Esophagus squamous epithelium (tissue), 4 donors: ENCODE data around the gene DEPDC5.

Source experiments
- POLR2A ChIP-seq, 4 donors: fragments of 450-650 bp; IDR thresholded peaks; one replicate each; pipeline ENCODE4 v1.6.1; 2017; ENCODE audit warnings: antibody characterized with exemption in 4 of 4, mild to moderate bottlenecking in 4 of 4, moderate library complexity in 3 of 4
- TF ChIP-seq, protein P1 (sequence below), 6 experiments: fragments of 450-650 bp in 4 of 6; fragments of 200-600 bp in 2 of 6; sonication (generic) in 2 of 6; IDR thresholded peaks; one replicate each; pipeline ENCODE4 v1.5.1; 2016 to 2019; ENCODE audit warnings: antibody characterized with exemption in 6 of 6, mild to moderate bottlenecking in 4 of 6, moderate library complexity in 4 of 6

DNA sequence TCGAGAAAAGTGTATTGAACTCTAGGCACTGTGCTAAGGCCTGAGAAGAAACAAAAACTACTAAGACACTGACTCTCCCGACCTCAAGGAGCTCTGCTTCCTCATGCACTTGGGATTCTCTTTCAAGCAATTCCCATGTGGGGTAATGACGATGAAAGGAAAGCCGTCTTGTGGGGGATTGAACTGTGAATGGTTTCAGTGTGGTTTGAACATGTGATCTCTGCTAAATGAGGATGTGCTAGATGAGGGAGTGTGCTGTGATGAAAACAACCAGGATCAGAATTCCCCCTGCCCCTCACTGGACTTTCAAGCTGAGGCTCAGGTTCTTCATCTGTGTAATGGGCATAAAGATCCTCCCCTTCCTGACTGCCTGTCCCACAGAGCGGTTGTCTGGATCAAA lies 74.9 kb downstream of the DEPDC5 start:
- TF ChIP-seq POLR2A (IDR thresholded peaks at IDR 0.05) = no peak
- TF ChIP-seq, protein P1, sequence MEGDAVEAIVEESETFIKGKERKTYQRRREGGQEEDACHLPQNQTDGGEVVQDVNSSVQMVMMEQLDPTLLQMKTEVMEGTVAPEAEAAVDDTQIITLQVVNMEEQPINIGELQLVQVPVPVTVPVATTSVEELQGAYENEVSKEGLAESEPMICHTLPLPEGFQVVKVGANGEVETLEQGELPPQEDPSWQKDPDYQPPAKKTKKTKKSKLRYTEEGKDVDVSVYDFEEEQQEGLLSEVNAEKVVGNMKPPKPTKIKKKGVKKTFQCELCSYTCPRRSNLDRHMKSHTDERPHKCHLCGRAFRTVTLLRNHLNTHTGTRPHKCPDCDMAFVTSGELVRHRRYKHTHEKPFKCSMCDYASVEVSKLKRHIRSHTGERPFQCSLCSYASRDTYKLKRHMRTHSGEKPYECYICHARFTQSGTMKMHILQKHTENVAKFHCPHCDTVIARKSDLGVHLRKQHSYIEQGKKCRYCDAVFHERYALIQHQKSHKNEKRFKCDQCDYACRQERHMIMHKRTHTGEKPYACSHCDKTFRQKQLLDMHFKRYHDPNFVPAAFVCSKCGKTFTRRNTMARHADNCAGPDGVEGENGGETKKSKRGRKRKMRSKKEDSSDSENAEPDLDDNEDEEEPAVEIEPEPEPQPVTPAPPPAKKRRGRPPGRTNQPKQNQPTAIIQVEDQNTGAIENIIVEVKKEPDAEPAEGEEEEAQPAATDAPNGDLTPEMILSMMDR (IDR thresholded peaks at IDR 0.05) = no peak
